Epithelial cell of proximal tubule (primary cell): ENCODE results near the gene BEND6. TPM values are rescaled to one million over a fixed set of nuclear protein-coding genes. Genes with fewer than 3 reads are reported as not detected.

ENCODE experiments used
- DNase-seq: peaks from one replicate; pipeline ENCODE4 v3.0.0-alpha.2; 2011; ENCODE audit warnings: low read depth
- H3K4me3 ChIP-seq: 2 replicates; pipeline ENCODE4 v1.5.1; 2011; ENCODE audit warnings: low read depth, mild to moderate bottlenecking, low read length
- CTCF ChIP-seq: conservative IDR thresholded peaks from 2 replicates; pipeline ENCODE4 v1.5.1; 2012; ENCODE audit warnings: low read depth, mild to moderate bottlenecking, low read length
- total RNA-seq: library from RNA; depleted of rRNA; stranded (reverse); fragments of >200 nt; gene quantifications from 2 replicates; pipeline ENCODE4 v1.2.3, GENCODE V29; 2015

The BEND6 gene
- total RNA-seq, 1 donor from 2014 or later = 6.1 TPM

- no peak overlapping the region for H3K4me3 ChIP-seq
- no peak for DNase-seq
- TF ChIP-seq CTCF = no peak
Measured at GRCh38 chr6:56959938-56960337, 5.0 kb downstream of the BEND6 start.

DNA sequence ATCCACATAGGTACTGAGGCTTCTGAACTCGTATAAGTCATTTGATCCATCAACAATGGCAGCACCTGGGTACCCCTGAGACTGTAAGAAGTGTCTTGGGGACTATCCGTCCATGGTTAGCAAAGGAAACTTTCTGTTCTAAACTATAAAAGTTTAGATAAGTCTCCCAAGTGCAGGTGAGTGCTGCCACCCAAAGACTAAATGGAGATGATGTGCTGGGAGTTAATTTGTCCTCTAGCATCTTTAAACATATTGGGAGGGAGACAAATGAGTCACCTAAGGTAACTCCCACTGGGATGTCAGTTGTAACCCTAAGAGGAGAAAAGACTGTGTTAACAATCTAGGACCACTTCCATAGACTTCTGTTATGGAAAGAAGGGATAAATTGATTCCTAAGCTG, 6.2 kb downstream of the BEND6 start:
- TF ChIP-seq CTCF = no peak
- DNase-seq = no peak
- no peak overlapping the region for H3K4me3 ChIP-seq

- no peak for TF ChIP-seq CTCF
- H3K4me3 ChIP-seq = no peak overlapping the region
- DNase-seq = no peak
Measured at GRCh38 chr6:56962441-56962840, 7.5 kb downstream of the BEND6 start.

GRCh38 chr6:56963043-56963442, 8.1 kb downstream of the BEND6 start:
- no peak for DNase-seq
- H3K4me3 ChIP-seq = no peak overlapping the region
- TF ChIP-seq CTCF = no peak

- no peak for DNase-seq
- H3K4me3 ChIP-seq = no peak overlapping the region
- no peak for TF ChIP-seq CTCF
Measured at GRCh38 chr6:56963793-56964192, 8.9 kb downstream of the BEND6 start.

- H3K4me3 ChIP-seq = no peak overlapping the region
- no peak for TF ChIP-seq CTCF
- no peak for DNase-seq
Measured at GRCh38 chr6:56965126-56965525, 10.2 kb downstream of the BEND6 start.

- DNase-seq = no peak
- TF ChIP-seq CTCF = no peak
- H3K4me3 ChIP-seq = no peak overlapping the region
Measured at GRCh38 chr6:56970849-56971248, 15.9 kb downstream of the BEND6 start.
